H1 (cell line): ENCODE data around the gene NYAP2.

Source experiments
- CTCF ChIP-seq, 3 experiments: IDR thresholded peaks; 1 replicate in 2 of 3; 2 replicates in 1 of 3; pipeline versions ENCODE4 v1.5.1 to v1.6.1; 2011; ENCODE audit warnings: low read length in 3 of 3, mild to moderate bottlenecking in 3 of 3, inconsistent platforms in 2 of 3, low read depth in 1 of 3, moderate library complexity in 1 of 3; ENCODE audit not compliant: insufficient read depth in 1 of 3; ENCODE audit errors: control extremely low read depth in 1 of 3
- E2F6 ChIP-seq: IDR thresholded peaks from 2 replicates; pipeline ENCODE4 v1.6.1; 2012; ENCODE audit warnings: inconsistent platforms
- GTF2F1 ChIP-seq: IDR thresholded peaks from 2 replicates; pipeline ENCODE4 v1.6.1; 2012; ENCODE audit warnings: low read depth, low read length, improper control_type of control experiment, borderline replicate concordance
- HDAC6 ChIP-seq: IDR thresholded peaks from one replicate; pipeline ENCODE4 v1.7.1; 2012; ENCODE audit warnings: low read depth, mild to moderate bottlenecking, inconsistent platforms, low read length, moderate library complexity
- JUND ChIP-seq: IDR thresholded peaks from 2 replicates; pipeline ENCODE4 v1.6.1; 2011; ENCODE audit warnings: mild to moderate bottlenecking, improper control_type of control experiment, low read length
- MAX ChIP-seq: IDR thresholded peaks from 2 replicates; pipeline ENCODE4 v1.6.1; 2012; ENCODE audit warnings: inconsistent platforms
- POLR2A ChIP-seq, 2 experiments: IDR thresholded peaks; 1 replicate in 1 of 2; 2 replicates in 1 of 2; pipeline ENCODE4 v1.6.1; 2011; ENCODE audit warnings: low read depth in 2 of 2, low read length in 2 of 2, mild to moderate bottlenecking in 2 of 2; ENCODE audit errors: control extremely low read depth in 1 of 2
- POLR2AphosphoS5 ChIP-seq: IDR thresholded peaks from 2 replicates; pipeline ENCODE4 v1.6.1; 2011; ENCODE audit warnings: low read depth, low read length
- RAD21 ChIP-seq, 2 experiments: IDR thresholded peaks in 1 of 2; conservative IDR thresholded peaks in 1 of 2; 2 replicates each; pipeline ENCODE4 v1.6.1; 2011; ENCODE audit warnings: low read depth in 2 of 2, low read length in 2 of 2, improper control_type of control experiment in 1 of 2, inconsistent platforms in 1 of 2, mild to moderate bottlenecking in 1 of 2, moderate library complexity in 1 of 2
- SAP30 ChIP-seq: fragments of 300-600 bp; sonication (generic); IDR thresholded peaks from 2 replicates; pipeline ENCODE4 v1.7.1; 2012; ENCODE audit warnings: low read length, moderate library complexity, mild to moderate bottlenecking, inconsistent platforms; ENCODE audit not compliant: insufficient read depth, insufficient replicate concordance
- SIN3A ChIP-seq, 2 experiments: IDR thresholded peaks in 1 of 2; conservative IDR thresholded peaks in 1 of 2; 2 replicates each; pipeline ENCODE4 v1.6.1; 2011 to 2012; ENCODE audit warnings: low read length in 2 of 2, improper control_type of control experiment in 1 of 2, low read depth in 1 of 2, mild to moderate bottlenecking in 1 of 2
- TAF1 ChIP-seq: IDR thresholded peaks from 2 replicates; pipeline ENCODE4 v1.6.1; 2011; ENCODE audit warnings: mild to moderate bottlenecking, low read depth, low read length
- TBP ChIP-seq: IDR thresholded peaks from 2 replicates; pipeline ENCODE4 v1.6.1; 2011; ENCODE audit warnings: low read depth, low read length, improper control_type of control experiment
- TEAD4 ChIP-seq: IDR thresholded peaks from 2 replicates; pipeline ENCODE4 v1.6.1; 2012; ENCODE audit warnings: low read depth, low read length, inconsistent platforms, mixed read lengths

GRCh38 chr2:225438248-225438647 is 38.7 kb downstream of the NYAP2 start:
- no peak for TF ChIP-seq POLR2AphosphoS5
- no peak for TF ChIP-seq JUND
- no peak for TF ChIP-seq CTCF (IDR thresholded peaks at IDR 0.05; ENCODE audit: control extremely low read depth in 1 of 3, insufficient read depth in 1 of 3, low read depth in 1 of 3, low read length in 3 of 3)
- no peak for TF ChIP-seq E2F6
- TF ChIP-seq MAX = no peak
- TF ChIP-seq RAD21 (IDR thresholded peaks at IDR 0.05 in 1 of 2, conservative IDR thresholded peaks at IDR 0.05 in 1 of 2; ENCODE audit: low read depth in 2 of 2, low read length in 2 of 2) = no peak
- no peak for TF ChIP-seq GTF2F1
- no peak for TF ChIP-seq TAF1
- no peak for TF ChIP-seq POLR2A (IDR thresholded peaks at IDR 0.05; ENCODE audit: control extremely low read depth in 1 of 2, low read depth in 2 of 2, low read length in 2 of 2)
- TF ChIP-seq SIN3A (conservative IDR thresholded peaks at IDR 0.05 in 1 of 2, IDR thresholded peaks at IDR 0.05 in 1 of 2; ENCODE audit: low read depth in 1 of 2, low read length in 2 of 2) = no peak
- no peak for TF ChIP-seq TBP
- TF ChIP-seq HDAC6 = no peak
- no peak for TF ChIP-seq TEAD4
- no peak for TF ChIP-seq SAP30
